Measurements from ENCODE around the gene GARIN1A. TPM values are rescaled to one million over a fixed set of nuclear protein-coding genes. Genes with fewer than 3 reads are reported as not detected.

The GARIN1A gene
- total RNA-seq: 0.76 and 1.2 TPM in 2 replicates

DNA sequence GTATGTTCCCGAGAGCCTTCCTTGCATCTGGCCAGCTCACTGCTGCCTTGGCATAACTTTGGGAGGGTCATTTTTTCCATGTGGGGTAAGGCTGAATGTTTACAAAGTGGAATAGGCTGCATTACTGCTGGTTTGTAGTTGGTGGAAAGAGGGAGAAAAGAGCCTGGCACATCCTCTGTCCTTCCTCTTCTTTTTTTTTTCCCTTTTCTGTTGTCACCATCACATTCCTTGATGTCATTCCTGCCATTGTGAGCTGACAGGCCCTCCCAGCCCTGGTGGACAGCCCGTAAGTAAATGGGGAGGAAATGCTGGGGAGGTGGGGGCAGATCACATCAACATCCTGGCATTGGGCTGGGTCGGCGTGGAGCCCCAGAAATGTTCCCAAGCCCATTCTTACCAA, at the start of gene GARIN1A:
GARIN1A (plus strand) TSS at position 301 of the 400 bp plus-strand sequence. CDS start 106 bp downstream, outside the sequence.

Small RNAs within 50 kb of the gene (small RNA-seq; reads per million reads assigned to genes)
- 3.5 reads per million, percentile 88 among the genes with 10 or more reads in this experiment for gene RNA5SP242
- gene RNA5SP243: 1.4 reads per million, percentile 69 among the genes with 10 or more reads in this experiment
- gene RNU6-177P: not detected

Other genes with a start within 250 kb of the GARIN1A start
- 21.3 and 24.3 TPM in 2 replicates for gene HILPDA, start 216.4 kb upstream of the GARIN1A start, total RNA-seq
- gene METTL2B, start 195.5 kb upstream of the GARIN1A start, total RNA-seq: 12.6 and 29.3 TPM in 2 replicates
- 354 and 588 TPM in 2 replicates for gene CALU, start 67.1 kb downstream of the GARIN1A start, total RNA-seq
- not detected in 2 replicates for gene OPN1SW, start 103.5 kb downstream of the GARIN1A start, total RNA-seq
- gene CCDC136, start 119.7 kb downstream of the GARIN1A start, total RNA-seq: 0.65 and 1.2 TPM in 2 replicates
- gene FLNC, start 158.1 kb downstream of the GARIN1A start, total RNA-seq: 77.7 and 271 TPM in 2 replicates
- 78.3 and 111 TPM in 2 replicates for gene ATP6V1F, start 190.6 kb downstream of the GARIN1A start, total RNA-seq
- 0.33 and 1.2 TPM in 2 replicates for gene KCP, start 238.4 kb downstream of the GARIN1A start, total RNA-seq

All from placental epithelial cell (primary cell).